Uterus (tissue), 2 donors: ENCODE results near the gene CCM2.
A peak's percentile ranks its signal among the peaks of the same experiment; 100 is the strongest.

Experiments used
- CTCF ChIP-seq, 4 experiments: fragments of 200-600 bp in 2 of 4; fragments of 450-650 bp in 2 of 4; sonication (generic) in 2 of 4; IDR thresholded peaks; one replicate each; pipeline ENCODE4 v1.5.1; 2016 to 2019; ENCODE audit warnings: antibody characterized with exemption in 4 of 4, mild to moderate bottlenecking in 2 of 4, moderate library complexity in 1 of 4
- POLR2A ChIP-seq, 2 donors: fragments of 450-650 bp; IDR thresholded peaks; one replicate each; pipeline ENCODE4 v1.6.1; 2016; ENCODE audit warnings: antibody characterized with exemption in 2 of 2, mild to moderate bottlenecking in 1 of 2, moderate library complexity in 1 of 2

GRCh38 chr7:44999245-45000092 is 532 bp upstream of the CCM2 start:
- TF ChIP-seq CTCF (IDR thresholded peaks at IDR 0.05) (peak in 1 of 4 experiments; percentile 19), POLR2A (IDR thresholded peaks at IDR 0.05) (peak; percentile 26 to 47)
